GM18502 (cell line): ENCODE results near the gene CNGA1.

ENCODE experiments used
- ATAC-seq: cut with Tn5 transposase; IDR thresholded peaks from one replicate; pipeline ENCODE4 v1.9.1; 2021; ENCODE audit warnings: mild to moderate bottlenecking; ENCODE audit not compliant: unreplicated experiment, poor library complexity

CNGA1 gene

GRCh38 chr4:48016141-48017107, at the start of gene CNGA1, which contains the start of gene NIPAL1:
CNGA1 (minus strand) TSS chr4:48016681; CDS start chr4:47952689, 63,992 bp downstream.
NIPAL1 (plus strand) TSS chr4:48016772; CDS start chr4:48016840, 68 bp downstream.
- peak; percentile 94 for ATAC-seq

- peak; percentile 84 for ATAC-seq
These were observed 49.1 kb upstream of the CNGA1 start for GRCh38 chr4:48065587-48066052.

GRCh38 chr4:48064349-48064748, 47.9 kb upstream of the CNGA1 start:
- peak; percentile 57 for ATAC-seq

- no peak for ATAC-seq
These were observed 42.4 kb upstream of the CNGA1 start for GRCh38 chr4:48058617-48059530.

- ATAC-seq = no peak
These were observed 34.6 kb upstream of the CNGA1 start for GRCh38 chr4:48051078-48051477.

GRCh38 chr4:48049483-48049882, 33.0 kb upstream of the CNGA1 start:
- ATAC-seq = no peak

GRCh38 chr4:48047896-48048295, 31.4 kb upstream of the CNGA1 start:
- ATAC-seq = peak; percentile 18

GRCh38 chr4:48047421-48047844, 31.0 kb upstream of the CNGA1 start:
- peak; percentile 97 for ATAC-seq

- ATAC-seq = no peak
These were observed 29.6 kb upstream of the CNGA1 start for GRCh38 chr4:48046059-48046458.

GRCh38 chr4:48044298-48044697, 27.8 kb upstream of the CNGA1 start:
- ATAC-seq = no peak

- no peak for ATAC-seq
These were observed 27.0 kb upstream of the CNGA1 start for GRCh38 chr4:48043504-48043903.

GRCh38 chr4:48042979-48043461, 26.5 kb upstream of the CNGA1 start:
- no peak for ATAC-seq

GRCh38 chr4:48041535-48042137, 25.2 kb upstream of the CNGA1 start:
- ATAC-seq = no peak

GRCh38 chr4:48039561-48039960, 23.1 kb upstream of the CNGA1 start:
- no peak for ATAC-seq

GRCh38 chr4:48038666-48039065, 22.2 kb upstream of the CNGA1 start:
- no peak for ATAC-seq

GRCh38 chr4:48037117-48037462, 20.6 kb upstream of the CNGA1 start:
- ATAC-seq = no peak

GRCh38 chr4:48035952-48036351, 19.5 kb upstream of the CNGA1 start:
- no peak for ATAC-seq

- peak; percentile 36 for ATAC-seq
These were observed 17.4 kb upstream of the CNGA1 start for GRCh38 chr4:48033825-48034413.

- ATAC-seq = no peak
These were observed 16.9 kb upstream of the CNGA1 start for GRCh38 chr4:48033412-48033811.

- ATAC-seq = no peak
These were observed 16.2 kb upstream of the CNGA1 start for GRCh38 chr4:48032721-48033120.
